GM21390 (cell line): ENCODE data around the gene SETMAR.

Experiments
- ATAC-seq: cut with Tn5 transposase; IDR thresholded peaks from one replicate; pipeline ENCODE4 v1.9.1; 2021; ENCODE audit not compliant: unreplicated experiment

SETMAR gene

DNA sequence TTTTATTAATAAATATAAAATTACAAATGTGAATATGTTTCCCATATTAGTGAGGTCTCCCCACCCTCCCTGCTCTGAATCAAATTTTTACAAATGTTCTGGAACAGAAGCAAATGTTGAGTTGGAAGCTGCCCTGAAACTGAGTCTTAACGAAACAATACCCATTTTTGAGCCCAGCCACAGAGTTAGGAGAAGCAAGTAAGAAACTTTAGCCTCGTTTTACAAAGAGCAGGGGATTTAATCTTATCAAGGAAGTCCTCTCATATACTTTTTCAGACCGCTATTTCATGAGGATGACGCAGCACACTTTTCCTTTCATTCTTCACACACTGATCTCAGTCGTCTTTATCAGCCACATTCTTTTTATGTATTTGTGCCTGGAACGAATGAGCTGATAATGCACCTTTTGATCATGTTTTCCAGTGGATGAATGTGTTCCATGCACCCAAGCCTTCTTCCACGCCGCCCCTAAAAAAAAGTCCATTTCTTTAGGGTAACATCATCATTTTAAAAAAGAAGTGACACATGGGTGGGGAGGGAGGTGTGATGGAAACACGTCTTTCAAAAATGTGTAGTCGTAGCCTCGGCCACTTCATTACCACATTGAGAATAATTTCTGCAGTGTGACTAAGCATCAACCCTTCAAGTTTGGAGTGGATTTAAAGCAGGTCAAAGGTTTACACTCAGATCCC is 48.1 kb downstream of the SETMAR start:
- peak; percentile 51 for ATAC-seq

DNA sequence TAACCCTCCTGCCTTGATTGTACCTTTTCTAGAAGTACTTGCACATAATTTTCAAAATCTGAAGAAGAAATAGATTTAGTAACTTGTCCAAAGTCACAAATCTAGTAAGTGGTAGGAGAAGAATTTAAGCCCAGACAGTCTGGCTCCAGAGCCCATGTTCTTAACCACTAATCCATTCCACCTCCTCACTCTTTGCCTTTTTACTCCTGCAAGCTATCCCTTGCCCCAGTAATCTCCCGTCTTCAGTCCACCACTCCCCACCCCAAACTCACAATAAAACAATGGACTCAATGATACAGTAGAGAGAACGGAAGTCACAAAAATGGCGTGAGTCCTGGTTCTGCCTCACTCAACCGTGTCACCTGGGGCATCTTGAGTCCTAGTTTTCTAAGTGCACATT is 48.7 kb downstream of the SETMAR start:
- no peak for ATAC-seq

DNA sequence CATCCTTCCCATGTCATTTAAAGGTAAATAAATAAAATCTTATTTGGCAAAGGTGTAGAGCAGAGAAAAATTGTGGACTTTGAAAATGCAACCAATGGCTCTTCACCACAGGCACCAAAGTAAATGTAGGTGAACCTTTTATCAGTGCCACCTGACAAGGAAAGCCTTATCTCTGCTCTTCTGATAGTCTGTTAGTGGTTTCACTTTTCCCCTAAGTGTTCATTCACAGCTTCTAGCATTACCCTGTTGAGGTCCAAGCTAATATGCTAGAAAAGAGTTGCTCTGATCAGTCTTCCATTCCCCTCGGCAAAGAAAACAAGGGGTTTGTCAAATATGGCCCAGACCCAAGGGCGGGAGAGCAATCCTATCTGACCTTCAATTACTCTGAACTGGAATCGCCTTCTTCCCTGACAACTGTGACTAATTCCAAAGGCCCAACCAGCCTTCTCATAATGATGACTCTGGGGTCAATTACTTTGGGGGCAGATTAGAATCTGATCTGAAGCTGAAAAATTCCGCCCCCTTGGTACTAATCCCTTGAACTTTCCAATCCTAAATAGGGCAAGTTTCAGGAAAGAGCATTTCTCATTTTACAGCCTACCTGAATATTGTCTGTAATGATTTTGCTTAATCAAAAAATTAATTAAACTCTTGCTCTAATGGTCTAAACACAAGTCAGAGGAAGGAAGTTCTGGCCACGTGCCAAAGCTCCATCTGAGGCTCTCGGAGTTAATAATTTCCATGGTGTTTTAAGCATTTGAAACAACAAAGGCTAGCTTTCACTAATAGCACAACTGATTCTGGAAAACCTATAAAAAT is 52.4 kb downstream of the SETMAR start:
- ATAC-seq: no peak

DNA sequence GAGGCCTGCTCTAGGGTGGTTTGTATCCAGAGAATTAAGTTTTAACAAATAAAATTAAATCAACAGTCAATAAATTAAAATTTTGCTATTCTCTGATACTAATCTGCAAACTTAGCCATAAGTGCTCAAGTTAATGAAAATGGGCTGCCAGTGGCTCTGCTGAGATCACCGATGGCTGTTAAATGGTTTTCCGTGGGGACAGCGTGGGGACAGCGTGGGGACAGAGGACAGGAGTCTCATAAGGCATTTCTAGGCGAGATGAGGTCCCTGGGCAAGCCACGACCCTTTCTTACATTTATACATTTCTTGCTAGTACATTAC is 53.0 kb downstream of the SETMAR start:
- no peak for ATAC-seq

DNA sequence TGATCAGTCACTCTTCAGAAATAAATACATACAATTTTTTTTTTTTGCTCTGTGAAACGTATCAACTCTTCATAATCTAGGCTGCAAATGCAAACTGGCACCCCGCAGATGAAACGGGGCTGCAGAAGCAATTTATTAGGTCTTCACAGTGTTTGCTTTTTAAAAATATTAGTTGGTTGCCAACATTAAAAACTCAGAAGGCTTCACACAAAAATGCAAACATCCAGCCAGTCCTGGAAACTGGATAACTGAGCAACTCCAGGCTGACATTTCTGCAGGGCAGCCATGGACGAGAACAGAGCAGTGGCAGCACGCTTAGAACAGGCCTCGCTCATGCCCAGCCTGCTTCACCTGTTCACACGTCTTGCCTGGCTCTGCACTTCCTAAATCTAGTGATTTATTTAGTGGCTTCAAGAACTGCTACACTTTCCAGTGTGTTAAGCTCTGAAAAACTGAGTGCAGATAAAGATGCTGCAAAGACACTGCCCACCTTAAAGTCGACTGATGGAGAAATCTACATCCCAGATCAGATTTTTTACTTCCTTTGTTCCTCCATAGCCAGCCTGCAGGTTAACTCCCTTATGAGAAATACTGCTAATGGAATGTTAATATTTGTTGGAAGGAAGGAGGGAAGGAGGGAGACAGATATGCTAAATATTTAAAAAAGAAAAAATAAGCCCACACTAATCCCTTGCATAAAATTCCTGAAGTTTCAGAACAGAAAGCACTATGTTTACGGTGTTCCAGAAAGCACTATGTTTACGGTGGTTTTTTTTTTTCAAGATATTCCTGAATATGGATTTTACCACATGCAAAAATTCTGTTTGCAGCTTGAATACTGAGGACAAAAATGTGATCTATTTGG is 53.6 kb downstream of the SETMAR start:
- no peak for ATAC-seq

DNA sequence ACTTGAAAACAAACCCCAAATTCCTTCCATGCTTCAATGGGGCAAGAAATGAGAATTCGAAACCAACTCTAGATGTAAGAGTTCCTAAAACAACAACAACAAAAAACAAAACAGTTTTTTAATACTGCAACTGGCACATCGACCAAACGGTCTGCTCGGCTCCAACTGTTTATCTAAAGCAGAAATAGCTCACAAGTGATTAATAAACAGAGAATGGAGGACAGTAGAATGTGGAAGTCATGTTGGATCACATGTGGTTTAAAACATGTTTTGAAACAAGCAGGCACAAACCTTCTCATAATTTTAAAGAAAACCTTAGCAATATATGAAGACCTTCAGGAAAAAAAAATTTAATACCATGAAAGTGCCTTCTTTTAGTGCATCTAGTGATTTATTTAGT is 55.1 kb downstream of the SETMAR start:
- no peak for ATAC-seq

DNA sequence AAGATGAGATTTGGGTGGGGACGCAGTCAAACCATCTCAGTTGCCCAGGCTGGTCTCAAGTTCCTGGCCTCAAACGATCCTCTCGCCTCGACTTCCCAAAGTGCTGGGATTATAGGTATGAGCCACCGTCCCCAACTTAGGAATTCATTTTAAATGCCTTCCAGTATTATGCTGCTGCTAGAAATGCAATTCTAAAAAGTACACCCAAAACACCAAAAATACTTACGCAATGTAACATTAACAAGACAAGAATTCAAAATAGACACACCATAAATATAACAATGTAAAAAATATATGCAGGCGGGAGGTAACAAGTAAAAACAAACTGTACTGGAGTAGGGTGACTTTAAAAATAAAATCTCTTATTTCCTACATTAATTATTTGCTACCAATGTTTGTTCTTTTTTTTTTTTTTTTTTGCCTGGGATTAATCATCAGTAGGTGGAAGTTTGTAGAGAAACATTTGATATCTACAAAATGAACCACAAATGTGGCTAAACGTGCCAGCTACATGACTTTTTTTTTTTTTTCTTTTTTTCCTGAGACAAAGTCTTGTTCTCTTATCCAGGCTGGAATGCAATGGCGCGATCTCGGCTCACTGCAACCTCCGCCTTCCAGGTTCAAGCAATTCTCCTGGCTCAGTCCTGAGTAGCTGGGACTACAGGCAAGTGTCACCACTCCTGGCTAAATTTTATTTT is 56.8 kb downstream of the SETMAR start:
- no peak for ATAC-seq

DNA sequence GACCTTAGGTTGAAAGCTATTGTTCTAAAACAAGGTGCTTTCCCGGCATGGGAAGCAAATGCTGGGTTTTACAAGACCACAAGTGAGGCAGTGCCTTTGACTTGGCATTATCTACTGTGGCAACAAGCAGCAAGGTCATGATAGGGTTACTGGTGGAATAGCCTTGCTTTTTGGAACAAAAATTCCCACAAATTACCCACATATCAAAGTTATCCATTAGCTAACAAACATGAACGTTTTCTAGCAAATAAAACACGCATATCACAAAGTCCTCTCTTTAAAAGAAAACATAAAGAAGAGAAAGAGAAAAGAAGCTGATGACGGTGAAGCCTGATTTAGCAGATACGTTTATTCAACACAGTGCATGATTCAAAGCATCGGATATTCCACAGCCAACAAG is 57.6 kb downstream of the SETMAR start:
- no peak for ATAC-seq

DNA sequence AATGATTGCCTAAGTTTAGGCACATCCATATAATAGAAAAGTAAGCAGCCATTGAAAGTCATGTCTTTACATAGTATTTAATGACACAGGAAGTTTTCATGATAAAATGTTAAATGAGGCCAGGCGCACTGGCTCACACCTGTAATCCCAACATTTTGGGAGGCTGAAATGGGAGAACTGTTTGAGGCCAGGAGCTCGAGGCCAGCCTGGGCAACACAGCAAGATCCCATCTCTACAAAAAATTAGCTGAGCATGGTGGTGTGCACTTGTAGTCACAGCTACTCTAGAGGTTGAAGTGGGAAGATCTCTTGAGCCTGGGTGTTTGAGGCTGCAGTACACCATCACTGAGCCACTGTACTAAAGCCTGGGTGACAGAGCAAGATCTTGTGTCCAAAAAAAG is 59.4 kb downstream of the SETMAR start:
- ATAC-seq: no peak
